T47D (cell line): Measurements from ENCODE around the gene ZKSCAN2.

Experiments used
- DNase-seq, 2 experiments: peaks; one replicate each; pipeline versions ENCODE4 v3.0.0 to v3.0.0-alpha.2; 2011 to 2012; ENCODE audit warnings: low read depth in 1 of 2, low spot score in 1 of 2
- JUND ChIP-seq: IDR thresholded peaks from 2 replicates; pipeline ENCODE4 v1.6.1; 2012; ENCODE audit warnings: low read depth
- in situ Hi-C: cut with HindIII; loops from 2 replicates; pipeline ENCODE4 v1.10.0; 2016; ENCODE audit warnings: low sequenced_read_pairs, low pct_unique_long_range_greater_than_20kb

Gene ZKSCAN2

DNA sequence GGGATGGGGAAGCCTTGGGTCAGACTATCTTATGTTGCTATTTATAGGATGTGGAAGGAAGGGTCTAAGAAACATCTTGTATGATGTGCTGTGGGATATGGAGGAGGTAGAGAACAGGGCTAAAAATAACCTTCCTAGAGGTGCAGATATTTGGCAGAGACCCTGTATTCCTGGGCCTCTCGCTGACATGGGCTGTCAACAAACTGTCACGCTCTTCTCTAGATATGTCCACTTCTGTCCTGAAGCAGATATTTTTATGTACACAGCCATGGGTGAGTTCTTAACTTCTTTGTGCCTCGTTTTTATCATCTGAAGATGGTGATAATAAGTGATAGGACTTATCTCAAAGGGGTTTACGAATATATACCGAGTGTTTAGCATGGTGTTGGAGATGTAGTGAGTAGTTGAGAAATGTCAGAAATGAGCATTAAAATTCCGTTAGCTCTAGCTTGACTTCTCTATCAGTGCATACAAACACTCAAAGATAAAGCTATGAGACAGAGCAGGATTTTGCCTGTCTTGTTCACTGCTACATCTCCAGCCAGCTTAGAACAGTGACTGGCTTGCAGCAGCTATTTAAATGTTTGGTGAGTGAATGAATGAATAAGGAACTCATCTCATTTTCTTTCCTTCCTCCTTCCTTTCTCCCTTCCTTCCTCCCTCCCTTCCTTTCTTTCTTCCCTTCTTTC is 43.8 kb downstream of the ZKSCAN2 start:
- in situ Hi-C loops = no loop called here
- no peak for DNase-seq
- TF ChIP-seq JUND = no peak

GRCh38 chr16:25212636-25213035 is 45.0 kb downstream of the ZKSCAN2 start:
- no peak for TF ChIP-seq JUND
- no peak for DNase-seq
- in situ Hi-C loops = no loop called here

DNA sequence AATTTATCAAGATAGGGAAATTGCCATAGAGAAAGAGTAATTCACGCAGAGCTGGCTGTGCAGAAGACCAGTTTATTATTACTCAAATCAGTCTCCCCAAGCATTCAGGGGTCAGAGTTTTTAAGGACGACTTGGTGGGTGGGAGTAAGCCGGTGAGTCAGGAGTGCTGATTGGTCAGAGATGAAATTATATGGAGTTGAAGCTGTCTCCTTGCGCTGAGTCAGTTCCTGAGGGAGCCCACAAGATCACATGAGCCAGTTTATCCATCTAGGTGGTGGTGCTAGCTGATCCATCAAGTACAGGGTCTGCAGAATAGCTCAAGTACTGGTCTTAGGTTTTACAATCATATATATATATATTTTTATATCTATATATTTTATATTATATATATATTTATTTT is 46.9 kb downstream of the ZKSCAN2 start:
- no peak for DNase-seq
- in situ Hi-C loops = no loop called here
- no peak for TF ChIP-seq JUND

DNA sequence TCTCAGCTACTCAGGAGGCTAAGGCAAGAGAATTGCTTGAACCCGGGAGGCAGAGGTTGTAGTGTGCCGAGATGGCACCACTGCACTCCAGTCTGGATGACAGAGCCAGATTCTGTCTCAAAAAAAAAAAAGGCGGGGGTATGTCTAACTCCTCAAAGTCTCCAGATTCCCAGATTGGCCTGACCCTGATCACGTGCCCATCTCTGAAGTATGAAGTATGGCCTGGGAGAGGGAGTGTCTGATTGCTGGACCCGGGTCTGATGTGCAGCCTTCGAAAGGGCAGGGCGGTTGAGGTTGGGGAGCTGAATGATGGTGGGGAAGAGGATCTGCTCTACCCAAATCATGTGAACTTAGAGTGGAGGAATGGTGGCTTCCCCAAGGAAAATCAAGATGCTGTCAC is 58.2 kb downstream of the ZKSCAN2 start:
- DNase-seq = no peak
- no peak for TF ChIP-seq JUND
- in situ Hi-C loops = no loop called here

- DNase-seq = no peak
- in situ Hi-C loops = no loop called here
- no peak for TF ChIP-seq JUND
These were observed 59.6 kb downstream of the ZKSCAN2 start for GRCh38 chr16:25198021-25198420.

GRCh38 chr16:25194273-25194878 is 63.3 kb downstream of the ZKSCAN2 start:
- in situ Hi-C loops = no loop called here

GRCh38 chr16:25192096-25192495 is 65.5 kb downstream of the ZKSCAN2 start:
- no peak for DNase-seq
- no peak for TF ChIP-seq JUND
- in situ Hi-C loops = no loop called here

More at GRCh38 chr16:25194273-25194878, 63.3 kb downstream of the ZKSCAN2 start:
- no peak for DNase-seq
- no peak for TF ChIP-seq JUND

- no peak for DNase-seq
- in situ Hi-C loops = no loop called here
- TF ChIP-seq JUND = no peak
These were observed 68.3 kb downstream of the ZKSCAN2 start for GRCh38 chr16:25189305-25189704.

- in situ Hi-C loops = no loop called here
- no peak for DNase-seq
- no peak for TF ChIP-seq JUND
These were observed 70.2 kb downstream of the ZKSCAN2 start for GRCh38 chr16:25187491-25187795.
